ENCODE results near the gene RFNG. TPM values are rescaled to one million over a fixed set of nuclear protein-coding genes. Genes with fewer than 3 reads are reported as not detected.

RFNG gene
- total and polyA plus RNA-seq, 2 of the 13 experiments (the other 11 are each of a cell fraction or from before 2014, with no cell fraction given): 61.4 to 64.0 TPM

- TF ChIP-seq, protein P1, sequence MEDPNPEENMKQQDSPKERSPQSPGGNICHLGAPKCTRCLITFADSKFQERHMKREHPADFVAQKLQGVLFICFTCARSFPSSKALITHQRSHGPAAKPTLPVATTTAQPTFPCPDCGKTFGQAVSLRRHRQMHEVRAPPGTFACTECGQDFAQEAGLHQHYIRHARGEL (CRISPR knock-in tag; IDR thresholded peaks at IDR 0.05): no peak
- TF ChIP-seq NBN (conservative IDR thresholded peaks at IDR 0.05) (no peak), RFX1 (IDR thresholded peaks at IDR 0.05) (no peak), TCF12 (IDR thresholded peaks at IDR 0.05) (no peak), TCF12 (CRISPR knock-in tag; IDR thresholded peaks at IDR 0.05) (no peak), POLR2AphosphoS2 (IDR thresholded peaks at IDR 0.05; ENCODE audit: low read depth, low read length) (no peak; the same call in none of the 2 replicates), RXRB (CRISPR knock-in tag; IDR thresholded peaks at IDR 0.05; ENCODE audit: borderline replicate concordance) (no peak), ADNP (CRISPR knock-in tag; IDR thresholded peaks at IDR 0.05) (no peak), ZNF563 (CRISPR knock-in tag; IDR thresholded peaks at IDR 0.05) (0 out of 2 replicates have a peak, but pooled peaks have one; percentile 7), ZNF589 (CRISPR knock-in tag; conservative IDR thresholded peaks at IDR 0.05) (no peak), NR2C2 (CRISPR knock-in tag; IDR thresholded peaks at IDR 0.05; ENCODE audit: borderline replicate concordance) (no peak), PCBP1 (IDR thresholded peaks at IDR 0.05; ENCODE audit: borderline replicate concordance, low read depth, low read length) (0 out of 2 replicates have a peak, but pooled peaks have one; percentile 73), ZNF773 (CRISPR knock-in tag; IDR thresholded peaks at IDR 0.05; ENCODE audit: borderline replicate concordance) (no peak), ATF1 (CRISPR knock-in tag; IDR thresholded peaks at IDR 0.05) (no peak)
- TF ChIP-seq, protein P2, sequence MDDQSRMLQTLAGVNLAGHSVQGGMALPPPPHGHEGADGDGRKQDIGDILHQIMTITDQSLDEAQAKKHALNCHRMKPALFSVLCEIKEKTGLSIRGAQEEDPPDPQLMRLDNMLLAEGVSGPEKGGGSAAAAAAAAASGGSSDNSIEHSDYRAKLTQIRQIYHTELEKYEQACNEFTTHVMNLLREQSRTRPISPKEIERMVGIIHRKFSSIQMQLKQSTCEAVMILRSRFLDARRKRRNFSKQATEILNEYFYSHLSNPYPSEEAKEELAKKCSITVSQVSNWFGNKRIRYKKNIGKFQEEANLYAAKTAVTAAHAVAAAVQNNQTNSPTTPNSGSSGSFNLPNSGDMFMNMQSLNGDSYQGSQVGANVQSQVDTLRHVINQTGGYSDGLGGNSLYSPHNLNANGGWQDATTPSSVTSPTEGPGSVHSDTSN (CRISPR knock-in tag; IDR thresholded peaks at IDR 0.05; ENCODE audit: borderline replicate concordance): no peak
- TF ChIP-seq, protein P3, sequence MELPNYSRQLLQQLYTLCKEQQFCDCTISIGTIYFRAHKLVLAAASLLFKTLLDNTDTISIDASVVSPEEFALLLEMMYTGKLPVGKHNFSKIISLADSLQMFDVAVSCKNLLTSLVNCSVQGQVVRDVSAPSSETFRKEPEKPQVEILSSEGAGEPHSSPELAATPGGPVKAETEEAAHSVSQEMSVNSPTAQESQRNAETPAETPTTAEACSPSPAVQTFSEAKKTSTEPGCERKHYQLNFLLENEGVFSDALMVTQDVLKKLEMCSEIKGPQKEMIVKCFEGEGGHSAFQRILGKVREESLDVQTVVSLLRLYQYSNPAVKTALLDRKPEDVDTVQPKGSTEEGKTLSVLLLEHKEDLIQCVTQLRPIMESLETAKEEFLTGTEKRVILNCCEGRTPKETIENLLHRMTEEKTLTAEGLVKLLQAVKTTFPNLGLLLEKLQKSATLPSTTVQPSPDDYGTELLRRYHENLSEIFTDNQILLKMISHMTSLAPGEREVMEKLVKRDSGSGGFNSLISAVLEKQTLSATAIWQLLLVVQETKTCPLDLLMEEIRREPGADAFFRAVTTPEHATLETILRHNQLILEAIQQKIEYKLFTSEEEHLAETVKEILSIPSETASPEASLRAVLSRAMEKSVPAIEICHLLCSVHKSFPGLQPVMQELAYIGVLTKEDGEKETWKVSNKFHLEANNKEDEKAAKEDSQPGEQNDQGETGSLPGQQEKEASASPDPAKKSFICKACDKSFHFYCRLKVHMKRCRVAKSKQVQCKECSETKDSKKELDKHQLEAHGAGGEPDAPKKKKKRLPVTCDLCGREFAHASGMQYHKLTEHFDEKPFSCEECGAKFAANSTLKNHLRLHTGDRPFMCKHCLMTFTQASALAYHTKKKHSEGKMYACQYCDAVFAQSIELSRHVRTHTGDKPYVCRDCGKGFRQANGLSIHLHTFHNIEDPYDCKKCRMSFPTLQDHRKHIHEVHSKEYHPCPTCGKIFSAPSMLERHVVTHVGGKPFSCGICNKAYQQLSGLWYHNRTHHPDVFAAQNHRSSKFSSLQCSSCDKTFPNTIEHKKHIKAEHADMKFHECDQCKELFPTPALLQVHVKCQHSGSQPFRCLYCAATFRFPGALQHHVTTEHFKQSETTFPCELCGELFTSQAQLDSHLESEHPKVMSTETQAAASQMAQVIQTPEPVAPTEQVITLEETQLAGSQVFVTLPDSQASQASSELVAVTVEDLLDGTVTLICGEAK (IDR thresholded peaks at IDR 0.05): no peak
- TF ChIP-seq, protein P3 (CRISPR knock-in tag; IDR thresholded peaks at IDR 0.05): peak; percentile 71; the same call in 1 of the 2 replicates
Measured at GRCh38 chr17:82018989-82019689, 32.5 kb downstream of the RFNG start (continued).
